ENCODE measurements around the gene ANGPTL4.
"Not testable (repeated sequence)": the region's sequence is repeated elsewhere in the genome, so short reads cannot be mapped to it uniquely, and the experiment has no call there.

Gene ANGPTL4

DNA sequence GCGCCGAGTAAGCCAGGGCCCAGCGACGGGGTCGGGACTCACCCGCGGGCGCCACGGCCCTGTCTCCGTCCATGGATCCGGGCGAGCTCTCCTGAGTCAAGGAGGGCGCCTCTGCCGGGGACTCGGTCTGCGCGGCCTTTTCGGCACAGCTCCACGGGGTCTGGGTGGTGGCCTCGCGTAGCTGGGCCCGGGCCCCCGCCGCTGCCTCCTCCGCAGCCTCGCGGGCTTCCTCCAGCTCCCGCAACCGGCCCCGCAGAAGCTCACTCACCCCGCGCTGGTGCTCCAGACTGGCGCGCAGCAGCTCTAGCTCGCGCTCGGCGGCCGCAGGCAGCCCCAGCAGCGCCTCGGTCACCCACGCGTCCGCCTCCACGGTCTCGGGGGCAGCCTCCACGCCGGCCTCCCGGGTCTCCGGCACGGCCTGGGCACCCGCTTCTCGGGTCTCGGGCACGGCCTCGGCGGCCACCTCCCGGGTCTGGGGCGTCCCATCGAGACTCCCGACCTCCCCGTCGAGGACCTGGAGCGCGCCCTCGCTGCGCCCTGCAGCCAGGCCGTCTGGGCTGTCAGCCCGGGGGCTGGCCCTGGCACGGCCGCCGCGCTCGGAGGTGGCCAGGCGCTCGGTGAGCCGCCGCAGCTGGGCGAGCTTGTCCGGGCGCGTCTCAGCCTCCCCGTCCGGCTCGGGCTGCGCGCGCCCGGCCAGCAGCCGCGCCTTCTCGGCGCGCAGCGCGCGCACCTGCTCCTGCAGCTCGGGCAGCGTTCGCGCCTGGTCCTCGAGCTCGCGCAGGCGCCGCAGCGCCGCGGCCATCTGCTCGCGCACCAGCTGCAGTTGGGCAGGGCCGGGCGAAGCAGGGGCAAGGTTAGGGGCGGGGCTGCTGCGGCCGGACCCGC is 29.3 kb upstream of the ANGPTL4 start:
- peak; percentile 93 for DNase-seq (ENCODE audit: low spot score)

DNA sequence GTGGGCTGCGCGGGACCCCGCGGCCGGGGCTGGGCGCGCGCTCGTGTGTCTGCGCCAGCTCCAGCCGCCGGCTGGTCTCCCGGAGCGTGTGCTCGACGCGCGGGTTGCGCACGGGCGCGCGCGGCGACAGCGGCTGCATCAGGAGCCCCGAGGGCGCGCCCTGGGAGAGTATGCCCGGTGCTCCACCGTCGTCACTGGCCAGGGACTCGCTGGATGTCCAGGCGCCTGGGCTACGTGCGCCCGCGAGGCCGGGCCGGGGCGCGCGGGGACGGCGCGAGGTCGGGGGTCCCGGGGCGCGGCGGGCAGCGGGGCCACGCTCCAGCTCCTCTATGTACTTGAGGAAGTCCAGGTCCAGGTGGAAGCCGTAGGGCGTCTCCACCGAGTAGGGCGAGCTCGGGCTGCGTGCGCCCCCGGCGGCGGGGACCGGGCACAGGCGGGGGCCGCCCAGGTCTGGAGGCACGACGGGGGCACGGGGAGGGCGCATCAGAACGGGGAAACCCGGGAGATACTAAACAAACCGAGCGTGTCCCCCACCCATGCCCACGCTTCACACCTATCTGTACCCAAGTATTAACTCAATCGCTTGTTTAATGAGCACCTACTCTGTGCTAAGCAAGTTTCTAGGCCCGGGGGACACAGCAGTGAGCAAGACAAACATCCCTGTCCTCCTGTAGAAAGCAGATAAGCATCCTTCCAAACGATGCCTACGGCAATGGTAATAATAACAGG is 28.4 kb upstream of the ANGPTL4 start:
- DNase-seq (ENCODE audit: low spot score), result no peak

DNA sequence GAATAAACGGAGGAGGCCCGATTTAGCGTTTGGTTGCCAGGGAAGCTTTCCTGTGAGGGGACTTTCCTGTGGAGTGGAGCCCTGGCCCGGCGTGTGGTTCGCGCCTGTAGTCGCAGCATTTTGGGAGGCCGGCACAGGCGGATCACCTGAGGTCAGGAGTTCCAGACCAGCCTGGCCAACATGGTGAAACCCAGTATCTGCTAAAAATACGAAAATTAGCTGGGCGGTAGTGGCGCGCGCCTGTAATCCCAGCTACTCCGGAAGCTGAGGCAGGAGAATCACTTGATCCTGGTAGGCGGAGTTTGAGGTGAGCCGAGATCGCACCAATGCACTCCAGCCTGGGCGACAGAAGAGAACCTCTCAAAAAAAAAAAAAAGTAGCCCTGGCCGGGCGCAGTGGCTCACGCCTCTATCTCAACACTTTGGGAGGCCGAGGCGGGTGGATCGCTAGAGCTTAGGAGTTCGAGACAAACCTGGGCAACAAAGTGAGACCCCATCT is 27.8 kb upstream of the ANGPTL4 start:
- no peak for DNase-seq (ENCODE audit: low spot score)

DNA sequence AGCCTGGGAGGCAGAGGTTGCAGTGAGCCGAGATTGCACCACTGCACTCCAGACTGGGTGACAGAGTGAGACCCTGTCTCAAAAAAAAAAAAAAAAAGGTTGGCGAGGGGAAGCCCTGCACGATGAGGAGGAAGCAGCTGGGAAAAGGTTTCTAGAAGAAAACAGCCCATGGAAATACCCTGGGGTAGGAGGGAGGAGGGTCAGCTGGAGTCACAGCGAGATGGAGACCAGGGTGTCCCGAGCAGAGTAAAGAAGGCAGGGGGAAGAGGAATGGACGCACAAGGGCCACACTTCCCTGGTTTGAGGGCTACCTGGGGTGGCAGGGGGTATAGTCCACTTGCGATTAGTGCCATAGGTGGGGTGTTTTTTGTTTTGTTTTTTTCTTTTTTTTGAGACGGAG is 27.3 kb upstream of the ANGPTL4 start:
- no peak for DNase-seq (ENCODE audit: low spot score)

DNA sequence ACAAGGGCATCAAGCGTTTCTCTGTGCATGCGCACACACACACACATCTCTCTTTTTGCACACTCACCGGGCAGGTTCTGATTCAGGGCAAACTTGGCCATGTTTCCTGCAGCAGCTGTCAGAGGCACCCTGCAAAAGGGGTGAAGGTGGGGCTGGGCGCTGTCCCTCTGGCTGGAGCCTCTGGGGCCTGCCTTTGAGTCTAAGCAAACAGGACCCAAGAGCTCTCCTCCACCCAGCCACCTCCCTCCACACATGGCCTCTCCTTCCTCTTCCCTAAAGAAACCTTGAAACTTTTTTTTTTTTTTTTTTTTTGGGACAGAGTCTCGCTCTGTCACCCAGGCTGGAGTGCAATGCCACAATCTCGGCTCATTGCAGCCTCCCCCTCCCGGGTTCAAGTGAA is 26.2 kb upstream of the ANGPTL4 start:
- DNase-seq (ENCODE audit: low spot score), result no peak

DNA sequence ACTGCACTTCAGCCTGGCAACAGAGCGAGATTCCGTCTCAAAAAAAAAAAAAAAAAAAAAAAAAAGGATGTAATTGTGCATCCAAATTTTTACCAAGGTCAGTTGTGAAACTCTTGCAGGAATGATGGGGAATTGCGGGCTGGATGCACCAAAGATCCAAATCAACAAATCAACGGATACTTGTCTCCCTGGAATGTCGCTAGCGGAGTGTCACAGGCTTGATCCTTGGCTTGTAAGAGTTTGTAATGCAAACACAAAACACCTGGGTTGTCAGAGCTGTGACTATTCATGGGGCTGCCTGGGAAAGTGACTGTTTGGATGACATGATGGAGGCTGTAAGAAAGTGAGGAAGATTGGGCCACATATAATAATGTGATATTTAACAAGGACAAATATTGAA is 25.1 kb upstream of the ANGPTL4 start:
- DNase-seq (ENCODE audit: low spot score), result no peak

DNA sequence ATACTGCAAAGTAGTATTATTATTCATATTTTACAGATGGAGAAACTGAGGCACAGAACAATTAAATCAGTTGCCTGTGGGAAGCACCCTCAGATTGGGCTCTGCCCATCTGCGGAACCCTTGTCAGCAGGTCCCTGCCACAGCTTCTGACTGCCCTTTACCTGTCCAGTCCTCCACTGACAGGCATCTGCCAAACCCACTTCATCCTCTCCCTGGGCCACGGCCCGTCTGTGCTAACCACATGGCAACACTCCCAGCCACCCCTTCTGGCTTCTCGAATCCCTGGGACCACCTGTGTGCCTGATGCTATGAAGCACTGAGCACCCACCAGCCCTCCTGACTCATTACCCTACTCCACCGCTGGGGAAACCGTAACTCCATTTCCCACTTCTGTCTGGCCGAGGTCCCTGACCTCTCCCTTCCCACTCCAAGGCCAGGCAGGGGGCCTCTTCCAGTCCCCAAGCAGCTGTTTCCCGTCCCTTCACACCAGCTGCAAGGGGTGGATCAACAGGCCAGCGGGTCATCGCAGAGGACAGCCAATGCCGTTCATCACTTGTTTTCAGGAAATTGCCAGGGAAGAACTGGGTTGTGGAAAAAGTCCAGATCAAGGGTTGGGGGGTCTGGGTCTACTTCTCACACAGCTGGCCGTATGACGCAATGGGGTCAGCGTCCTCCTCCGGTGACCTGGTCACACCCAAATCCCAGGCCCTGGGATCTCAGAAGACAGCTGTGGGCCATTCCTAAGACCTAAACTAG is 23.4 kb upstream of the ANGPTL4 start:
- DNase-seq (ENCODE audit: low spot score), result peak; percentile 65

DNA sequence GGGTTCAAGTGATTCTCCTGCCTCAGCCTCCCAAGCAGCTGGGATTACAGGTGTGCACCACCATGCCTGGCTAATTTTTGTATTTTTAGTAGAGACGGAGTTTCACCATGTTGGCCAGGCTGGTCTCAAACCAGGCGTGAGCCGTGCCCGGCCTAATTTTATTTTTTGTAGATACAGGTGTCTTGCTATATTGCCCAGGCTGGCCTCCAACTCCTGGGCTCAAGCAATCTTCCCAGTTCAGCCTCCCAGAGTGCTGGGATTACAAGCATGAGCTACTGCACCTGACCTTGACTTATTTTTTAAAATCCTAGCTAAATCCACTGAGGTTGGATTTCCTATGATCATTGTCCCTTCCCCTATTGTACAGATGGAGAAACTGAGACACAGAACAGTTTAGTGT is 22.5 kb upstream of the ANGPTL4 start:
- not testable (repeated sequence) for DNase-seq (ENCODE audit: low spot score)

DNA sequence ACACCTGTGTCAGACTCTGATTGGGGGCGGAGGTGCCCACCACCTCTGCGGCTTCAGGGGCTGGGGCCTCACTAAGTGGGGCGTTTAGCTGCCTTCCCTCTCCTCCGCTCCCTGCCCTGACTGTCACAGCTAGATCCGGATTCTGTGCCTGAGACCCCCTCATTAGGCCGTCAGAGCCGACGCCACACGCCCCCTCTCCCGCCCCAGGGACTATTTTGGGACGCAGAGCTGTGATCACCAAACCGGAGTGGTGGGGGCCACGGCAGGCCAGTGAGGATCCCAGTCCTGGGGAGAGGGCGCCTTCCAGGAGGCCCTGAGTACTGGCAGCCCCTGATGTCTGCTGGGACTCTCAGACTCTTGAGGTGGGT is 21.7 kb upstream of the ANGPTL4 start:
- DNase-seq (ENCODE audit: low spot score), result peak; percentile 4

DNA sequence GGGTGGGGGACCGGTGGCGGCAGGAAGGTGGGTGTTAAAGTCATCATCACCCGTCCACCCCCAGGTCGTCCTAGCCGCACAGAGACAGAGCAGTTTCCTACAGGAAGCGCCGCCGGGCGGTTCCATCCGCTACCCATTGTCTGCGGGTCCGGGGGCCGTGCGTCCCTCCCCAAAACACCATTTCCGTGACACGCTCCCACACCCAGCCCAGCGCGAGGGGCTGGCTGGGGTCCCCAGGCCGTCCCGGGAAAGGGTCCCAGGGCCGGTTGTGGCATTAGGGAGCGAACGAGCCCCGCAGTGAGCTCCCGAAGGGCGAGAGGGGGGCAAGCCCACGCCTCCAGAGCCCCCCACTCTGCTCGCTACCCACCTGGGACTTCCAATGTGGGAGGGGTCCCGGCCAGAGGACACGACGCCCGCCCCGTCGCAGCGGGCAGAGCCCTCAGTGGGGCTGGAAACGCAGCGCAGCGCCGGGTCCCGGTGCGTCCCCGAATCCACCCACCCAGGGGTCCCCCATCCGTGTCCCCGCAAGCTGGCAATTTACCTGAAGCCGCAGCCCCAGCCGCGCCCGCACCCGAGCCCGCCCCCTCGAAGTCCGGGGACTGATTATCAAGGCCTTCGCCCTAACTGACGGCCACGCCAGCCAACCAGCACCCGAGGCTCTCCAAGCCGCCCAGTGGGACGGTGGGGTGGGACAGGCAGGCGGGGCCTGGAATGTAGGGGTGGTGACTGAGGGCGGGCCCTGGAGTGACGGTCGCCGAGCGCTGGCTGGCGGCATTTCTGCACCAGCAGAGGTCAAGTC is 21.1 kb upstream of the ANGPTL4 start, which contains the start of gene KANK3:
KANK3 (minus strand) TSS at position 579 of the 799 bp plus-strand sequence. CDS start 5,434 bp downstream, outside the sequence.
- peak; percentile 99 for DNase-seq (ENCODE audit: low spot score)

DNA sequence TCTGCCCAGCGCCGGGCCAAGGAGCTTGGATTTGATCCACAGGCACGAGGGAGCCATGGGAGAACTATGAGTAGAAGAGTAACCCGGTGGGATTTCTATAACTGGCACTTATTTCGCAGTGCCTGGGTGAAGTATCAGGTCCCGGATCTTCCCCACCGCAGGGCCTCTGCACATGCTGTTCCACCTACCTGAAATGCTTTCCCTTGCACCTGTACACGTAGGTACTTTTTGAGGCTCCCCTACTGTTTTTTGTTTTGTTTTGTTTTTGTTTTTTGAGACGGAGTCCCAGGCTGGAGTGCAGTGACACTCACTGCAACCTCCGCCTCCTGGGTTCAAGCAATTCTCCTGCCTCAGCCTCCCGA is 20.5 kb upstream of the ANGPTL4 start:
- DNase-seq (ENCODE audit: low spot score), result no peak

DNA sequence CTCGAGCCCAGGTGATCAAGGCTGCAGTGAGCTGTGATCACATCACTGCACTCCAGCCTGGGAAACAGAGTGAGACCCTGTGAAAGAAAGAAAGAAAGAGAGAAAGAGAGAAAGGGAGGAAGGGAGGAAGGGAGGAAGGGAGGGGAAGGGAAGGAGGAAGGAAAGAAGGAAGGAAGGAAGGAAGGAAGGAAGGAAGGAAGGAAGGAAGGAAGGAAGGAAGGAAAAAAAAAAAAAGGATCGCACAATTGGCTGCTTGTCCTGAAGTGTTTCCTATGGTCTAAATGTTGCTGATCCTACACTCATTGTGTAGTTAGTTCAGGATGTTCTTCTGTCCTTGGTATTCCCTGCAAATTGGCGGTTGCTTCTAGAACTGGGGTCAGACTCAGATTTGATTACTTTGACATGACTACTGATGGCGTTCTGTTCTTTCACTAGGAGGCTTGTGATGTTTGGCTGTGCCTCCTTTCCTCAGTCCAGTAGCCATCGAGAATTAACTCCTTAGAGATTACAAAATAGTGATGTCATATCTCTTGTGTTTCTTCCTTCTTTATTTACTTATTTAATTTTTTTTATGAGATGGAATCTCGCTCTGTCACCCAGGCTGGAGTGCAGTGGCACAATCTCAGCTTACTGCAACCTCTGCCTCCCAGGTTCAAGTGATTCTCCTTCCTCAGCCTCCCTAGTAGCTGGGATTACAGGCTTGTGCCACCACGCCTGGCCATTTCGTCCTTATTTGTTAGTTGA is 14.2 kb upstream of the ANGPTL4 start:
- not testable (repeated sequence) for DNase-seq (ENCODE audit: low spot score)

DNA sequence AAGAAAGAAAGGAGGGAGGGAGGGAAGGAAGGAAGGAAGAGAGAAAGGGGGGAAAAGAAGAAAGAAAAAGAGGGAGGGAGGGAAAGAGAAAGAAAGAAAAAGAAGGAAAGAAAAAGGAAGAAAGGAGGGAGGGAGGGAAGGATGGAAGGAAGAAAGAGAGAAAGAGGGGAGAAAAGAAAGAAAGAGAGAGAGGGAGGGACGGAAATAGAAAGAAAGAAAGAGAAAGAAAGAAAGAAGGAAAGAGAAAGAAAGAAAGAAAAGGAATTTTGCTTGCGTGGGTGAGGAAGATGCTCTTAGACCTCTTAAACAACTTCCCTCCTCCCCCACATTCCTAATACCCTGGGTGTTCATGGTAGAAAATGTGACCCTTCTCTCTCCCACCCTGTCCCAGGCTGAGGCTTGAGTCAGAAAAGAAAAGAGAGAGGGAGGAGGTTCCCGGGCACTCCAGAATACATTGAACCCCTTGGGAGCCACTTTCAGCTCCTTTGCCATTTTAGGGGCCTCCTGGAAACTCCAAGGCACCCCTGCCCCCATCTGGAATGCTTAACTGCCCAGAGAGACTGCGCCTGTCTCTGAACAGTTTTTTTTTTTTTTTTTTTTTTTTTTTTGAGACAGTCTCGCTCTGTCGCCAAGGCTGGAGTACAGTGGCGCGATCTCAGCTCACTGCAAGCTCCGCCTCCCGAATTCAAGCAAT is 11.7 kb upstream of the ANGPTL4 start:
- no peak for DNase-seq (ENCODE audit: low spot score)

DNA sequence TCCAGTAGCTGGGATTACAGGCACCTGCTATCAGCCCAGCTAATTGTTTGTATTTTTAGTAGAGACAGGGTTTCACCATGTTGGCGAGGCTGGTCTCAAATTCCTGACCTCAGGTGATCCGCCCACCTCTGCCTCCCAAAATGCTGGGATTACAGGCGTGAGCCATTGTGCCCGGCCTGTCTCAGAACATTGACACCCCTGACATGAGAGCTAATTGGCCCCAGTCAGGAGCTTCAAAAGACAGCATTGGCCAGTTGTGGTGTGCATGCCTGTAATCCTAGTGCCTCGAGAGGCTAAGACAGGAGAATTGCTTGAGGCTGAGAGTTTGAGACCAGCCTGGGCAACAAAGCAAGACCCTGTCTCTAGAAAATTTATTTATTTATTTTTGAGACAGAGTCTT is 11.1 kb upstream of the ANGPTL4 start:
- DNase-seq (ENCODE audit: low spot score), result not testable (repeated sequence)

DNA sequence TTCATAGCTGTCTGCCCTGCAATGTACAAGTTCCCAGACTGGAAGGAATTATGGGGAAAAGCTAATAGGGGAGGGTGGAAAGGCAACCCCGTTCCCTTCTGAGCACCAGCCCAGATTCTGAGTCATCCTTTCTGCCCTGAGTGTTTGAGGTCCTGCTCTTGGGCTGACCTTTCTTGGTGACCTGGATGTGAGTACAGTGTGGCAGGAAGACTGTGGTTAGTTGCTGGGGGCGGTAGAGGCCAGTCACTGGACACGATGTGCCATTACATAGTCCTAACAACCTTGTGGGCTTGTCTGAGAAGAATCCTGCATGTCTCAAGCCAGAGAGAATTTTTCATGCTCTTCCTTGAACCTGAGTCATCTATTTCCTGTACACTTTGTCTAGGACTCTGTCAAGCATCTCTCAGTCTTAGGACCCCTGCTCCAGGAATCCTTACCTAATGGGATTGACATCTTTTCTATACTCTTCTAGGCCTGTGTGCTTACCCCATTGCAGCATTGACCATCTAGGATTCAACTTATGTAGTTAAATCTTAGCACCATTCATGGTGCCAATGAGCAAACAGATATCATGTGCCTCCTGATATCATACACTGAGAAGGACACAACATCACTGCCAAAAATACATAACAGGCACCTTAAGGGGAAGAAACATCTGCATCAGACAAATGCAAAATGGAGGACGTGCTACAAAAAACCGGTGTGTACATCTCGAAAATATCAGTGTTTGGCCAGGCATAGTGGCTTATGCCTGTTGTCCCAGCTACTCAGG is 8.1 kb upstream of the ANGPTL4 start:
- DNase-seq (ENCODE audit: low spot score), result no peak

DNA sequence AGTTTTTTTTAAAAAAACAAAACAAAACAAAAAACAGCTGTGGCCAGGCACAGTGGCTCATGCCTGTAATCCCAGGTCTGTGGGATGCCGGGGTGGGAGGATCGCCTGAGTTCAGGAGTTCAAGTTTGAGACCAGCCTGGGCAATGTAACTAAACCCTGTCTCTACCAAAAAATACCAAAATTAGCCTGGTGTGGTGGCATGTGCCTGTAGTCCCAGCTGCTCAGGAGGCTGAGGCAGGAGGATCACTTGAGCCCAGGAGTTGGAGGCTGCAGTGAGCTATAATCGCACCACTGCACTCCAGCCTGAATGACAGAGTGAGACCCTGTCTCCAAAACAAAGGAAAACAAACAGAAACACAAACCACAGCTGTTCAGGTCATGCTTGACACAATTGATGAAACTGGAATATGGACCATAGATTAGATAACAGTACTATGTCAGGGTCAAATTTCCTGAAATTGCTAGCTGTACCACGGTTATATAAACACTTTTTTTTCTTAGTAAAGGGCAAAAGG is 6.9 kb upstream of the ANGPTL4 start:
- DNase-seq (ENCODE audit: low spot score), result no peak

DNA sequence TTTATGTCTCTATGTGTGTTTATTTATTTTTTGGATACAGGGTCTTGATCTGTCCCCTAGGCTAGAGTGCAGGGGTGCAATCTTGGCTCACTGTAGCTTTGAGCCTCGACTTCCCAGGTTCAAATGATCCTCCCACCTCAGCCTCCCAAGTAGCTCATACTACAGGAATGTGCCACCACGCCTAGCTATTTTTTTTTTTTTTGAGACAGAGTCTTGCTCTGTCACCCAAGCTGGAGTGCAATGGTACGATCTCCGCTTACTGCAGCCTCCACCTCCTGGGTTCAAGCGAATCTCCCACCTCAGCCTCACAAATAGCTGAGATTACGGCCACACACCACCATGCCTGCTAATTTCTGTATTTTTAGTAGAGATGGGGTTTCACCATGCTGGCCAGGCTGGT is 5.0 kb upstream of the ANGPTL4 start:
- DNase-seq (ENCODE audit: low spot score), result no peak

DNA sequence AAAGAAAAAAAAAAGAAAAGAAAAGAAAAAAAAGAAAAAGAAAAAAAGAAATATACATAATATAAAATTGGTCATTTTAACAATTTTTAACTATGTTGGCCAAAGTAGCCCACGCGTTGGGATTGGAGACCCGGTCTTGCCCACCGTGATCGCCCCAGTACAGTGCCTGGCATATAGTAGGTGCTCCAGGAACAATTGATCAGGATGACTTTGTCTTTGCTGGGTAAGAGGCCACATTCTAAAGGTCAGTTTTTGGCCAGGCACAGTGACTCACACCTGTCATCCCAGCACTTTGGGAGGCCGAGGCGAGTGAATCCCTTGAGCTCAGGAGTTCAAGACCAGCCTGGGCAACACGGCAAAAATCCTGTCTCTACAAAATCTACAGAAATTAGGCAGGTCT is 3.8 kb upstream of the ANGPTL4 start:
- no peak for DNase-seq (ENCODE audit: low spot score)

All from HuH-7.5 (cell line).